ENCODE measurements around the gene ZP1. TPM values are rescaled to one million over a fixed set of nuclear protein-coding genes. Genes with fewer than 3 reads are reported as not detected.

ZP1 gene
- polyA plus RNA-seq, 3 donors, result 0.33 to 1.5 (median 0.79) TPM

- WGBS, 3 donors, result 45 to 65% (median 54%) methylated on average over 8 of the region's 8 CpGs
- no peak overlapping the region for H3K27ac ChIP-seq (ENCODE audit: low read depth, low read length)
Measured at GRCh38 chr11:60854847-60855725, 12.3 kb upstream of the ZP1 start.

- WGBS, 3 donors, result 31 to 45% (median 45%) methylated on average over 14 of the region's 14 CpGs
- H3K27ac ChIP-seq (ENCODE audit: low read depth, low read length), result no peak within 1 kb of the TSS
Measured at GRCh38 chr11:60855726-60856633, 11.4 kb upstream of the ZP1 start, which contains the start of gene PTGDR2. Gene PTGDR2 (minus strand): TSS chr11:60855950. CDS start chr11:60853722, 2,228 bp downstream.

GRCh38 chr11:60857378-60858232 is 9.7 kb upstream of the ZP1 start:
- 78 to 90% (median 83%) methylated on average over 5 of the region's 5 CpGs for WGBS, 3 donors
- no peak overlapping the region for H3K27ac ChIP-seq (ENCODE audit: low read depth, low read length)

GRCh38 chr11:60858236-60858635 is 9.1 kb upstream of the ZP1 start:
- no peak overlapping the region for H3K27ac ChIP-seq (ENCODE audit: low read depth, low read length)
- WGBS, 3 donors, result 78 to 84% (median 81%) methylated on average over 8 of the region's 8 CpGs

- WGBS, 3 donors, result 56 to 73% (median 66%) methylated on average over 4 of the region's 4 CpGs
- H3K27ac ChIP-seq (ENCODE audit: low read depth, low read length), result no peak overlapping the region
Measured at GRCh38 chr11:60858731-60859464, 8.4 kb upstream of the ZP1 start.

GRCh38 chr11:60859616-60860250 is 7.6 kb upstream of the ZP1 start:
- WGBS, 3 donors, result 90 to 93% (median 91%) methylated on average over 15 of the region's 15 CpGs

GRCh38 chr11:60860943-60861342 is 6.4 kb upstream of the ZP1 start:
- no peak overlapping the region for H3K27ac ChIP-seq (ENCODE audit: low read depth, low read length)
- WGBS, 3 donors, result 44 to 67% (median 44%) methylated on average over 7 of the region's 7 CpGs

More at GRCh38 chr11:60859616-60860250, 7.6 kb upstream of the ZP1 start:
- no peak overlapping the region for H3K27ac ChIP-seq (ENCODE audit: low read depth, low read length)

GRCh38 chr11:60862171-60862570 is 5.2 kb upstream of the ZP1 start:
- WGBS, 3 donors, result 86 to 96% (median 93%) methylated on average over 9 of the region's 9 CpGs
- H3K27ac ChIP-seq (ENCODE audit: low read depth, low read length), result no peak overlapping the region

GRCh38 chr11:60863550-60864521 is 3.5 kb upstream of the ZP1 start:
- no peak overlapping the region for H3K27ac ChIP-seq (ENCODE audit: low read depth, low read length)
- WGBS, 3 donors, result 68 to 71% (median 69%) methylated on average over 16 of the region's 16 CpGs

- WGBS, 3 donors, result 59 to 76% (median 73%) methylated on average over 7 of the region's 7 CpGs
- H3K27ac ChIP-seq (ENCODE audit: low read depth, low read length), result no peak overlapping the region
Measured at GRCh38 chr11:60864856-60865513, 2.4 kb upstream of the ZP1 start.

- H3K27ac ChIP-seq (ENCODE audit: low read depth, low read length), result no peak overlapping the region
- 78 to 88% (median 85%) methylated on average over 10 of the region's 10 CpGs for WGBS, 3 donors
Measured at GRCh38 chr11:60867871-60868681, 734 bp downstream of the ZP1 start.

GRCh38 chr11:60868682-60869450 is 1.5 kb downstream of the ZP1 start:
- WGBS, 3 donors, result 78 to 91% (median 86%) methylated on average over 10 of the region's 10 CpGs

GRCh38 chr11:60869451-60869825 is 2.1 kb downstream of the ZP1 start:
- WGBS, 3 donors, result 87 to 96% (median 90%) methylated on average over 7 of the region's 7 CpGs
- no peak overlapping the region for H3K27ac ChIP-seq (ENCODE audit: low read depth, low read length)

More at GRCh38 chr11:60868682-60869450, 1.5 kb downstream of the ZP1 start:
- H3K27ac ChIP-seq (ENCODE audit: low read depth, low read length), result no peak overlapping the region

- no peak overlapping the region for H3K27ac ChIP-seq (ENCODE audit: low read depth, low read length)
- WGBS, 3 donors, result 69 to 81% (median 76%) methylated on average over 3 of the region's 3 CpGs
Measured at GRCh38 chr11:60870276-60870675, 2.9 kb downstream of the ZP1 start.

Measured in adipose tissue (tissue), 3 donors.